ENCODE measurements around the gene PSMC4.
A peak's percentile ranks its signal among the peaks of the same experiment; 100 is the strongest.

Gene PSMC4

GRCh38 chr19:39967561-39967960, 3.4 kb upstream of the PSMC4 start:
- ChIA-PET POLR2A (no interaction called here), CTCF (no interaction called here)
- no peak for TF ChIP-seq CTCF (IDR thresholded peaks at IDR 0.05; ENCODE audit: control extremely low read depth, extremely low read depth, low read depth, missing control alignments)
- no peak for DNase-seq (ENCODE audit: extremely low spot score)

- CTCF ChIA-PET = interaction anchor here (1.3 to 3.9 kb wide), 6 partner anchors 7 to 295 kb away, joined by 4 to 30 read pairs (median 11); partner anchors contain the start of gene FBL
- no peak for DNase-seq (ENCODE audit: extremely low spot score)
- POLR2A ChIA-PET = no interaction called here
These were observed 2.2 kb upstream of the PSMC4 start for GRCh38 chr19:39968789-39969188.

GRCh38 chr19:39969266-39969665, 1.7 kb upstream of the PSMC4 start:
- no peak for TF ChIP-seq CTCF (IDR thresholded peaks at IDR 0.05; ENCODE audit: control extremely low read depth, extremely low read depth, low read depth, missing control alignments)
- ChIA-PET POLR2A (no interaction called here), CTCF (interaction anchor here (1.0 to 3.9 kb wide), 7 partner anchors 8 to 296 kb away, joined by 3 to 30 read pairs (median 5); partner anchors contain the start of gene FBL)
- no peak for DNase-seq (ENCODE audit: extremely low spot score)

More at GRCh38 chr19:39968789-39969188, 2.2 kb upstream of the PSMC4 start:
- TF ChIP-seq CTCF (IDR thresholded peaks at IDR 0.05; ENCODE audit: control extremely low read depth, extremely low read depth, low read depth, missing control alignments) = no peak

GRCh38 chr19:39969681-39970424, 1.1 kb upstream of the PSMC4 start:
- DNase-seq (ENCODE audit: extremely low spot score) = no peak
- ChIA-PET POLR2A (interaction anchor here (0.7 to 1.5 kb wide), 5 partner anchors 9 to 27 kb away, joined by 3 to 10 read pairs (median 6); partner anchors contain the start of gene ZNF546), CTCF (interaction anchor here (0.6 to 3.9 kb wide), 35 partner anchors 8 to 309 kb away, joined by 3 to 30 read pairs (median 5); partner anchors contain the start of genes DYRK1B, FBL, ZNF546 and ZNF780A)
- TF ChIP-seq CTCF (IDR thresholded peaks at IDR 0.05; ENCODE audit: control extremely low read depth, extremely low read depth, low read depth, missing control alignments) = no peak

- no peak for TF ChIP-seq CTCF (IDR thresholded peaks at IDR 0.05; ENCODE audit: control extremely low read depth, extremely low read depth, low read depth, missing control alignments)
- ChIA-PET POLR2A (interaction anchor here (0.7 to 1.5 kb wide), 6 partner anchors 8 to 120 kb away, joined by 3 to 10 read pairs (median 5); partner anchors contain the start of gene ZNF546), CTCF (interaction anchor here (0.6 to 3.9 kb wide), 37 partner anchors 9 to 309 kb away, joined by 3 to 30 read pairs (median 5); partner anchors contain the start of genes DYRK1B, FBL, ZNF546 and ZNF780A)
These were observed 615 bp upstream of the PSMC4 start for GRCh38 chr19:39970425-39970674.

GRCh38 chr19:39971380-39972035, 543 bp downstream of the PSMC4 start:
- no peak for DNase-seq (ENCODE audit: extremely low spot score)
- ChIA-PET POLR2A (interaction anchor here (1.0 to 1.5 kb wide), 3 partner anchors 7 to 119 kb away, joined by 3 to 10 read pairs (median 6); partner anchors contain the start of gene ZNF546), CTCF (interaction anchor here (0.6 to 3.9 kb wide), 26 partner anchors 10 to 299 kb away, joined by 3 to 30 read pairs (median 5); partner anchors contain the start of genes FBL, ZNF546 and ZNF780A)
- no peak for TF ChIP-seq CTCF (IDR thresholded peaks at IDR 0.05; ENCODE audit: control extremely low read depth, extremely low read depth, low read depth, missing control alignments)

More at GRCh38 chr19:39970425-39970674, 615 bp upstream of the PSMC4 start:
- DNase-seq (ENCODE audit: extremely low spot score) = peak; percentile 38

Data from GM10248 (cell line).